ENCODE measurements around the gene GABRB1. TPM values are rescaled to one million over a fixed set of nuclear protein-coding genes. Genes with fewer than 3 reads are reported as not detected.

Gene GABRB1
- total and polyA plus RNA-seq, 2 experiments from 2014 or later: 0.26 to 0.97 TPM

DNA sequence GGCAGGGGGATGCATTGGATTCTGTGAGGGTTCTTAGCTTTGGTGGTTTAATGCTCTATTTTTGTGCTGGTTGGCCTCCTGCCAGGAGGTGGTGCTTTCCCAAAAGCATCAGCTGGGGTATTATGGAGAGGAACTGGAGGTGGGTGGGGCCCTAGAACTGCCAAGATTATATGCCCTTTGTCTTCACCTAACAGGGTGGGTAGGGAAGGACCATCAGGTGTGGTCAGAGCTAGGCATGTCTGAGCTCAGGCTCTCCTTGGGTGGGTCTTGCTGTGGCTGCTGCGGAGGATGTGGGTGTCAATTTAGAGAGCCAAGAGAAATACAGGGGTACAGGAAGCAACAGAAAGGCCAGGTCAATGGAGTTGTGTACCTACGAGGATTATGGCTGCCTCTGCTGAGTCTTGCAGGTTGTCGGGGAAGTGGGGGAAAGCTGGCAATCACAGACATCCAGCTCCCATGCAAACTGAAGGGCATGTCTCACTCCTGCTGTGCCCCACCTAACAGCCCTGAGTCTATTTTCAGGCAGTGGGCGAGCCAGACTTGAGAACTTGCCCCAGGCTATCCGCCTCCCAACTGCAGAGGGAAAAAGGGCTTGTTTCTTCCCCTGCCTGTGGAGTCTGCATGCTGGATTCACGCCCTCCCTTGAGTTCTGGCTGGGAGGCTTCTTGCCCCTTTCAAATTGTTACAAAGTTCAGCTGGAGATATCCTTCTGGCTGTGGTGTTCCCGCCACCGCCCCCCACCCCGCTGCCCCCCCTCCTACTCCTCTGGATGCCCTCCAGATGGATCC is 220.2 kb downstream of the GABRB1 start:
- Mint-ChIP-seq H3K27me3 (ENCODE audit: insufficient read depth, low read depth, poor library complexity) (peaks cover 5% of the 10 kb centered on the region), H3K4me1 (no peaks in the 10 kb centered on the region), H3K36me3 (ENCODE audit: low read depth) (no peaks in the 10 kb centered on the region), H3K9me3 (peaks cover 5% of the 10 kb centered on the region; the same call in 1 of the 3 replicates), H3K27ac (no peak overlapping the region), H3K4me3 (no peak overlapping the region)
- ATAC-seq: no peak
- no peaks in the 10 kb centered on the region for H3K4me1 ChIP-seq (ENCODE audit: insufficient read depth)
- no peaks in the 10 kb centered on the region for H4K20me1 ChIP-seq (replicated peaks; ENCODE audit: insufficient read depth)
- no peak overlapping the region for H3K4me3 ChIP-seq
- 0 out of 2 replicates have a peak, but pooled peaks cover 6% of the 10 kb centered on the region for H3K9me2 ChIP-seq (ENCODE audit: insufficient read depth)
- no peak overlapping the region for H2AFZ ChIP-seq
- H3F3A ChIP-seq (replicated peaks; ENCODE audit: low read depth): no peaks in the 10 kb centered on the region
- no peaks in the 10 kb centered on the region for H3K79me2 ChIP-seq (replicated peaks; ENCODE audit: insufficient read depth)
- H3K27me3 ChIP-seq (ENCODE audit: insufficient read depth): no peaks in the 10 kb centered on the region
- TF ChIP-seq JUNB (IDR thresholded peaks at IDR 0.05; ENCODE audit: unreplicated experiment): no peak
- TF ChIP-seq, protein P1, sequence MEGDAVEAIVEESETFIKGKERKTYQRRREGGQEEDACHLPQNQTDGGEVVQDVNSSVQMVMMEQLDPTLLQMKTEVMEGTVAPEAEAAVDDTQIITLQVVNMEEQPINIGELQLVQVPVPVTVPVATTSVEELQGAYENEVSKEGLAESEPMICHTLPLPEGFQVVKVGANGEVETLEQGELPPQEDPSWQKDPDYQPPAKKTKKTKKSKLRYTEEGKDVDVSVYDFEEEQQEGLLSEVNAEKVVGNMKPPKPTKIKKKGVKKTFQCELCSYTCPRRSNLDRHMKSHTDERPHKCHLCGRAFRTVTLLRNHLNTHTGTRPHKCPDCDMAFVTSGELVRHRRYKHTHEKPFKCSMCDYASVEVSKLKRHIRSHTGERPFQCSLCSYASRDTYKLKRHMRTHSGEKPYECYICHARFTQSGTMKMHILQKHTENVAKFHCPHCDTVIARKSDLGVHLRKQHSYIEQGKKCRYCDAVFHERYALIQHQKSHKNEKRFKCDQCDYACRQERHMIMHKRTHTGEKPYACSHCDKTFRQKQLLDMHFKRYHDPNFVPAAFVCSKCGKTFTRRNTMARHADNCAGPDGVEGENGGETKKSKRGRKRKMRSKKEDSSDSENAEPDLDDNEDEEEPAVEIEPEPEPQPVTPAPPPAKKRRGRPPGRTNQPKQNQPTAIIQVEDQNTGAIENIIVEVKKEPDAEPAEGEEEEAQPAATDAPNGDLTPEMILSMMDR (conservative IDR thresholded peaks at IDR 0.05; ENCODE audit: low read depth in 2 of 2): peak in 1 of 2 experiments; percentile 7; a peak in 1 of 4 replicates
- H3K4me2 ChIP-seq: no peak overlapping the region
- H3K36me3 ChIP-seq (ENCODE audit: insufficient read depth): no peaks in the 10 kb centered on the region
- no peak for DNase-seq (ENCODE audit: low spot score)
- H3K27ac ChIP-seq (ENCODE audit: low read depth): no peak overlapping the region

DNA sequence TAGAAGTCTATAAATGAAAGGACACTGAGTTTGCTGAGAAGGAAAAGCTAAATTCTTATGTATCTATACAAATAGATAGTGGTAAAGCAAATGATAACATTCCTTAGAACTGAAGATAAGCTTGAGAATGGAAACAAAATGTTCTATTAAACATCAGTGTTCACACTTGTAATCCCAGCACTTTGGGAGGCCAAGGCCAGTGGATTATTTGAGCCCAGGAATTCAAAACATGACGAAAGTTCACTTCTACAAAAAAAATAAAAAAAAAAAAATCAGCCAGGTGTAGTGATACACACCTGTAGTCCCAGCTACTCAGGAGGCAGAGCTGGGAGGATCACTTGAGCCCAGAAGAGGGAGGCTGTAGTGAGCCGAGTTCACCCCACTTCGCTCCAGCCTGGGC is 232.4 kb downstream of the GABRB1 start:
- no peak for ATAC-seq
- no peaks in the 10 kb centered on the region for H3K79me2 ChIP-seq (replicated peaks; ENCODE audit: insufficient read depth)
- peaks cover 2% of the 10 kb centered on the region; the same call in 2 of the 3 replicates for H3K9me3 Mint-ChIP-seq
- no peak for TF ChIP-seq ZNF114 (CRISPR knock-in tag; IDR thresholded peaks at IDR 0.05)
- TF ChIP-seq NANOG (IDR thresholded peaks at IDR 0.05; ENCODE audit: borderline replicate concordance): no peak
- TF ChIP-seq, protein P2, sequence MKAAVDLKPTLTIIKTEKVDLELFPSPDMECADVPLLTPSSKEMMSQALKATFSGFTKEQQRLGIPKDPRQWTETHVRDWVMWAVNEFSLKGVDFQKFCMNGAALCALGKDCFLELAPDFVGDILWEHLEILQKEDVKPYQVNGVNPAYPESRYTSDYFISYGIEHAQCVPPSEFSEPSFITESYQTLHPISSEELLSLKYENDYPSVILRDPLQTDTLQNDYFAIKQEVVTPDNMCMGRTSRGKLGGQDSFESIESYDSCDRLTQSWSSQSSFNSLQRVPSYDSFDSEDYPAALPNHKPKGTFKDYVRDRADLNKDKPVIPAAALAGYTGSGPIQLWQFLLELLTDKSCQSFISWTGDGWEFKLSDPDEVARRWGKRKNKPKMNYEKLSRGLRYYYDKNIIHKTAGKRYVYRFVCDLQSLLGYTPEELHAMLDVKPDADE (IDR thresholded peaks at IDR 0.05): no peak
- TF ChIP-seq CREB1 (CRISPR knock-in tag; IDR thresholded peaks at IDR 0.05; ENCODE audit: low read depth): no peak
- no peak for TF ChIP-seq EZH2phosphoT487 (IDR thresholded peaks at IDR 0.05; ENCODE audit: unreplicated experiment)
- no peak for TF ChIP-seq EZH2 (IDR thresholded peaks at IDR 0.05; ENCODE audit: low read depth, unreplicated experiment)
- TF ChIP-seq, protein P3, sequence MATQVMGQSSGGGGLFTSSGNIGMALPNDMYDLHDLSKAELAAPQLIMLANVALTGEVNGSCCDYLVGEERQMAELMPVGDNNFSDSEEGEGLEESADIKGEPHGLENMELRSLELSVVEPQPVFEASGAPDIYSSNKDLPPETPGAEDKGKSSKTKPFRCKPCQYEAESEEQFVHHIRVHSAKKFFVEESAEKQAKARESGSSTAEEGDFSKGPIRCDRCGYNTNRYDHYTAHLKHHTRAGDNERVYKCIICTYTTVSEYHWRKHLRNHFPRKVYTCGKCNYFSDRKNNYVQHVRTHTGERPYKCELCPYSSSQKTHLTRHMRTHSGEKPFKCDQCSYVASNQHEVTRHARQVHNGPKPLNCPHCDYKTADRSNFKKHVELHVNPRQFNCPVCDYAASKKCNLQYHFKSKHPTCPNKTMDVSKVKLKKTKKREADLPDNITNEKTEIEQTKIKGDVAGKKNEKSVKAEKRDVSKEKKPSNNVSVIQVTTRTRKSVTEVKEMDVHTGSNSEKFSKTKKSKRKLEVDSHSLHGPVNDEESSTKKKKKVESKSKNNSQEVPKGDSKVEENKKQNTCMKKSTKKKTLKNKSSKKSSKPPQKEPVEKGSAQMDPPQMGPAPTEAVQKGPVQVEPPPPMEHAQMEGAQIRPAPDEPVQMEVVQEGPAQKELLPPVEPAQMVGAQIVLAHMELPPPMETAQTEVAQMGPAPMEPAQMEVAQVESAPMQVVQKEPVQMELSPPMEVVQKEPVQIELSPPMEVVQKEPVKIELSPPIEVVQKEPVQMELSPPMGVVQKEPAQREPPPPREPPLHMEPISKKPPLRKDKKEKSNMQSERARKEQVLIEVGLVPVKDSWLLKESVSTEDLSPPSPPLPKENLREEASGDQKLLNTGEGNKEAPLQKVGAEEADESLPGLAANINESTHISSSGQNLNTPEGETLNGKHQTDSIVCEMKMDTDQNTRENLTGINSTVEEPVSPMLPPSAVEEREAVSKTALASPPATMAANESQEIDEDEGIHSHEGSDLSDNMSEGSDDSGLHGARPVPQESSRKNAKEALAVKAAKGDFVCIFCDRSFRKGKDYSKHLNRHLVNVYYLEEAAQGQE (IDR thresholded peaks at IDR 0.05; ENCODE audit: unreplicated experiment): no peak
- TF ChIP-seq ZNF331 (CRISPR knock-in tag; IDR thresholded peaks at IDR 0.05; ENCODE audit: low read depth): no peak
- no peak for TF ChIP-seq STAT1 (IDR thresholded peaks at IDR 0.05; ENCODE audit: unreplicated experiment)
- no peak for TF ChIP-seq JUNB (IDR thresholded peaks at IDR 0.05; ENCODE audit: unreplicated experiment)
- TF ChIP-seq, protein P1 (conservative IDR thresholded peaks at IDR 0.05; ENCODE audit: low read depth in 2 of 2): no peak

More for the DNA sequence above, 232.4 kb downstream of the GABRB1 start:
- H3K27ac Mint-ChIP-seq: no peak overlapping the region
- no peak overlapping the region for H3K4me2 ChIP-seq
- H3K27ac ChIP-seq (ENCODE audit: low read depth): no peak overlapping the region
- no peaks in the 10 kb centered on the region for H3K36me3 Mint-ChIP-seq (ENCODE audit: low read depth)
- H3K4me3 ChIP-seq: no peak overlapping the region
- H2AFZ ChIP-seq: no peak overlapping the region
- H3K4me1 ChIP-seq (ENCODE audit: insufficient read depth): peaks cover 2% of the 10 kb centered on the region; the same call in 1 of the 2 replicates
- no peaks in the 10 kb centered on the region for H3K27me3 Mint-ChIP-seq (ENCODE audit: insufficient read depth, low read depth, poor library complexity)
- no peaks in the 10 kb centered on the region for H3F3A ChIP-seq (replicated peaks; ENCODE audit: low read depth)
- H3K4me3 Mint-ChIP-seq: no peak overlapping the region
- no peak for DNase-seq (ENCODE audit: low spot score)
- no peaks in the 10 kb centered on the region; the same call in 1 of the 2 replicates for H3K9me2 ChIP-seq (ENCODE audit: insufficient read depth)
- H3K36me3 ChIP-seq (ENCODE audit: insufficient read depth): no peaks in the 10 kb centered on the region
- H4K20me1 ChIP-seq (replicated peaks; ENCODE audit: insufficient read depth): no peaks in the 10 kb centered on the region
- no peaks in the 10 kb centered on the region for H3K4me1 Mint-ChIP-seq
- no peaks in the 10 kb centered on the region for H3K27me3 ChIP-seq (ENCODE audit: insufficient read depth)

Data from GM23338 (cell line).